ENCODE results near the gene STK24. TPM values are rescaled to one million over a fixed set of nuclear protein-coding genes. Genes with fewer than 3 reads are reported as not detected.
A peak's percentile ranks its signal among the peaks of the same experiment; 100 is the strongest.

The STK24 gene
- total and polyA plus RNA-seq, 2 donors (not counting 1 experiment from before 2014, with no cell fraction given) = 53.2 to 73.1 TPM

DNA sequence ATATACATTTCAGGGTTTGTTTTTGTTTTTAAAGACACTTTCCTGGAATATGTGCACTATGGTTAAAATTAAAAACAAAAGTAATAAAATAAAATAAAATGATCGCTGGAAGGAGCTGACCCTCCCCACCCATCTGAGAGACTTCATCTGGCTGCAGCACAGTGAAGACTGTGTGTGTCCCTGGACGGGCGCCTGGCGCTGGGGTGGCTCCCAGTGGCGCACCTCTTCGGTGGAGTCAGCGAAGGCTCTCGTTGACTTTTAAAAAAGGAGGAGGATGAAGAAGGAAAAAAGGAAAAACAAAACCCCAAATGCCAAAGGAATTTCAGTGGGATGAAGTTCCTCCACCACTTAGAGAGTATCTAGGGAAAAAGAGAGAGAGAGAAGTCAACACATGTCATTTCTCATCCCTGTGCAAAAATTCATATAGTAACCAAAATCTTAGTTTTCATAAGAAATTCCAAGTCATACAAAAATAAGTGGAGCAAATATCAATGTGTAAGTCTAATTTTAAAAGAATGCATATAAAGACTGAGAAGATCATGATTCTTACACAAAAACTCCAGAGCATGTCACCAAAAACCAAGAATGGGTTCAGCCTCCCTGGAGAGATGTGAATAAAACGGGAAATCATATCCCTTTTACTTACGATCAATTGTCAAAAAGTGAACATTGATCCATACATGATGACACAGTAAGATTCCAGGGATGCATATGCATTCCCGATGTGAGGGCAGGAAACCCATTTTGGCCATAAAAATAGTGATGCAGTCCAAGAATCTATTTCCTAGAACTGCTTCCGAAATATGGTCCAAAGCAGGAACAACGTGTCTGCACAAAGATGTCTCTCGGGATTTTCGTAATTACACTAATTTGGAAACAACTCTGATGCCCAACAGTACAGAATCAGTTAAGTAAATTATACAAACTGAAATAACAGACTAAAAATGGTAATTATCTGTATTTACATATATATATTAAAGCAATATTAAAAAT, 123.8 kb downstream of the STK24 start:
- Histone ChIP-seq H3K36me3 (ENCODE audit: control insufficient read depth, insufficient read depth, low read length) (peaks cover 15% of the 10 kb centered on the region), H3K4me3 (replicated peaks in 1 of 4; ENCODE audit: control extremely low read depth in 1 of 4, insufficient read depth in 1 of 4, low read depth in 3 of 4, low read length in 4 of 4) (no peak overlapping the region), H3K4me2 (ENCODE audit: extremely low read depth, insufficient read depth, low read length) (no peak overlapping the region), H3K79me2 (ENCODE audit: control insufficient read depth, insufficient read depth, low read length) (peaks cover 3% of the 10 kb centered on the region), H3K9ac (ENCODE audit: insufficient read depth, low read length) (no peak overlapping the region), H2AFZ (ENCODE audit: low read length) (no peak overlapping the region), H3K27me3 (ENCODE audit: control insufficient read depth, insufficient read depth, low read length) (no peaks in the 10 kb centered on the region), H3K4me1 (ENCODE audit: control insufficient read depth, extremely low read depth, insufficient read depth, low read length) (peaks cover 10% of the 10 kb centered on the region), H4K20me1 (ENCODE audit: control insufficient read depth, extremely low read depth, insufficient read depth, low read length) (no peaks in the 10 kb centered on the region), H3K9me3 (ENCODE audit: control insufficient read depth, insufficient read depth, low read depth, low read length) (no peaks in the 10 kb centered on the region), H3K27ac (ENCODE audit: insufficient read depth, low read length) (no peak overlapping the region)
- DNase-seq (ENCODE audit: low read depth in 2 of 2) = no peak
- TF ChIP-seq EZH2 (IDR thresholded peaks at IDR 0.05; ENCODE audit: low read length, missing control alignments) = no peak
- TF ChIP-seq CTCF (conservative IDR thresholded peaks at IDR 0.05 in 1 of 2, IDR thresholded peaks at IDR 0.05 in 1 of 2; ENCODE audit: low read depth in 1 of 2, low read length in 2 of 2) = no peak

DNA sequence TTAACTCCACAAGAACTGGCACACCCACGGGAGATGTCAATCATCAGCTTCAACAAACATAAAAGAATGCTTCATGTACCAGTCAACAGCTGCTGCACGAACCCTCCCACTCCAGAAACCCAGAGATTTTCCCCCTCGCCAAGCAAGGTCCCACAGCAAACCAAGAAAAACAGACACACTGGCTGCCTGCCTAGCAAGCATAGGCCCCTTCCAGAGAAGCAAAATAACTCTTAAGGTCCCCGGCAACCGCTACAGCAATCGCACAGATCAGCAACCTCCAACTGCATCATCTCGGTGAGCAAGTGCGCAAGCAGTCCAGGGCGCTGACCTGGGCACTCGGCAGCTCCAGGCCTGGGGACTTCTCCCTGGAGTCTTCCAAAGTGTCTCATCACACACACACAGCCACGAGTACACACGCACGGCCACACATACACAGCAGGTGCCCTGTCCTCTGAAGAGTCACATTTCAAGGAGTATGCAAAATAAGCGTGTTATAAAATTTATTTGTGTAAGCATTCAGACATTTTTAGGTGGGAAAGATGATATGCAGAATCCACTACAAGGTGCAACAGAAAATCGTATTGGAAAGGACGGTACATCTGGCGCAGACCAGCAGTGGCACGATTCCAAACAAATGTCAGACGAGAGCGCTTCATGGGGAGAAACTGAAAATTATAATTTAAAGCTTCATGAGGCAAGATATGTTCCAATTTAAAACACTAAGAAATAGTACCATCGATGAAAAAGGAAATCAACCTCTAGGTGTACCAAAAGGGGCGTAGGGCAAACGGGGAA, 125.0 kb downstream of the STK24 start:
- TF ChIP-seq CTCF (conservative IDR thresholded peaks at IDR 0.05 in 1 of 2, IDR thresholded peaks at IDR 0.05 in 1 of 2; ENCODE audit: low read depth in 1 of 2, low read length in 2 of 2) = no peak
- no peak for TF ChIP-seq EZH2 (IDR thresholded peaks at IDR 0.05; ENCODE audit: low read length, missing control alignments)
- no peaks in the 10 kb centered on the region for H3K9me3 ChIP-seq (ENCODE audit: control insufficient read depth, insufficient read depth, low read depth, low read length)
- no peaks in the 10 kb centered on the region for H3K27me3 ChIP-seq (ENCODE audit: control insufficient read depth, insufficient read depth, low read length)
- peaks cover 10% of the 10 kb centered on the region for H3K4me1 ChIP-seq (ENCODE audit: control insufficient read depth, extremely low read depth, insufficient read depth, low read length)
- no peak overlapping the region for H3K4me3 ChIP-seq (replicated peaks in 1 of 4; ENCODE audit: control extremely low read depth in 1 of 4, insufficient read depth in 1 of 4, low read depth in 3 of 4, low read length in 4 of 4)
- peak; percentile 52 to 81 for DNase-seq (ENCODE audit: low read depth in 2 of 2)
- H3K36me3 ChIP-seq (ENCODE audit: control insufficient read depth, insufficient read depth, low read length) = peaks cover 22% of the 10 kb centered on the region
- H2AFZ ChIP-seq (ENCODE audit: low read length) = no peak overlapping the region
- H3K4me2 ChIP-seq (ENCODE audit: extremely low read depth, insufficient read depth, low read length) = no peak overlapping the region
- H4K20me1 ChIP-seq (ENCODE audit: control insufficient read depth, extremely low read depth, insufficient read depth, low read length) = no peaks in the 10 kb centered on the region
- H3K9ac ChIP-seq (ENCODE audit: insufficient read depth, low read length) = no peak overlapping the region
- H3K79me2 ChIP-seq (ENCODE audit: control insufficient read depth, insufficient read depth, low read length) = peaks cover 3% of the 10 kb centered on the region
- H3K27ac ChIP-seq (ENCODE audit: insufficient read depth, low read length) = peak overlapping the region; percentile 21

DNA sequence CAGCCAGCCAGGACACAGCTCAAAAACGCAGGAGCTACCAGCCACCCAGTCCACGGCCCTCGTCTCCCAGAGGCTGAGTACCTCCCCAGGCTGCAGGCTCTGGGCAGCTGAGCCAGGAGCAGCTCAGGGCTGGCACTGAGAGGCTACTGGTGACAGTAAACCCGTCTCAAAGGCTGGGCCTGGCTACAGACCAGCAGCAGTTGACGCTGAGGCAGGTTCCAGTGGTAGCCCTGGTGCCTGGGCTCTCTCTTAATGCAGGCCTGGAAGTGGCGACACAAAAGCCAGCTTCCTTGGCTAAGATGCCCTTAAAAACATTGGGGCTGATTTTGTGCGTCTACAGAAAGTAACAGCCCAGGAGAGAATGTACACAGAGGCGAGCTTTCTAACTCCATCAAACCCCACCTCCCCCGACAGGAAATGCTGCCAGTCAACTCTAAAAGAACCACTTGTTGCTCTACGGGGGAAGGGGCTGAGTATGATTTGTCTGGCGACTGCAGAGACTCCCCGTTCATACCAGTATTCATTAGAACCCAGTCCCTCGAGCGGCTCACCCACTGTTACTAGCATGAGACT, 126.3 kb downstream of the STK24 start:
- TF ChIP-seq CTCF (conservative IDR thresholded peaks at IDR 0.05 in 1 of 2, IDR thresholded peaks at IDR 0.05 in 1 of 2; ENCODE audit: low read depth in 1 of 2, low read length in 2 of 2) = no peak
- no peak for TF ChIP-seq EZH2 (IDR thresholded peaks at IDR 0.05; ENCODE audit: low read length, missing control alignments)
- H3K36me3 ChIP-seq (ENCODE audit: control insufficient read depth, insufficient read depth, low read length) = peaks cover 19% of the 10 kb centered on the region
- no peak overlapping the region for H2AFZ ChIP-seq (ENCODE audit: low read length)
- H3K79me2 ChIP-seq (ENCODE audit: control insufficient read depth, insufficient read depth, low read length) = peaks cover 3% of the 10 kb centered on the region
- H3K9ac ChIP-seq (ENCODE audit: insufficient read depth, low read length) = no peak overlapping the region
- H3K4me1 ChIP-seq (ENCODE audit: control insufficient read depth, extremely low read depth, insufficient read depth, low read length) = peaks cover 12% of the 10 kb centered on the region
- H3K4me3 ChIP-seq (replicated peaks in 1 of 4; ENCODE audit: control extremely low read depth in 1 of 4, insufficient read depth in 1 of 4, low read depth in 3 of 4, low read length in 4 of 4) = no peak overlapping the region
- no peaks in the 10 kb centered on the region for H4K20me1 ChIP-seq (ENCODE audit: control insufficient read depth, extremely low read depth, insufficient read depth, low read length)
- H3K9me3 ChIP-seq (ENCODE audit: control insufficient read depth, insufficient read depth, low read depth, low read length) = no peaks in the 10 kb centered on the region
- no peaks in the 10 kb centered on the region for H3K27me3 ChIP-seq (ENCODE audit: control insufficient read depth, insufficient read depth, low read length)
- DNase-seq (ENCODE audit: low read depth in 2 of 2) = peak in 1 of 2 donors; percentile 32
- H3K27ac ChIP-seq (ENCODE audit: insufficient read depth, low read length) = peak overlapping the region; percentile 35
- H3K4me2 ChIP-seq (ENCODE audit: extremely low read depth, insufficient read depth, low read length) = no peak overlapping the region
